ENCODE results near the gene ANKRD18A. TPM values are rescaled to one million over a fixed set of nuclear protein-coding genes. Genes with fewer than 3 reads are reported as not detected.

The ANKRD18A gene
- total RNA-seq (10 to 100 TPM in 2 of 5 experiments, 1 to 10 TPM in 3; 2.4 to 14.9 (median 8.5) TPM), polyA plus RNA-seq (under 1 TPM; 0.04 to 0.20 TPM), total RNA-seq (12.0 reads per million, percentile 39 among the genes with 10 or more reads in this experiment)

- H3K36me3 ChIP-seq (ENCODE audit: control insufficient read depth in 2 of 3, insufficient read depth in 3 of 3, low read length in 3 of 3): peaks cover 0 to 7% (median 0%) of the 10 kb centered on the region in 3 experiments
- ChIA-PET POLR2A (interaction anchor here (0.9 kb wide), 1 partner anchor 14 kb away, joined by 4 read pairs; no protein-coding TSS in a partner anchor), CTCF (interaction anchor here (1.2 kb wide), 1 partner anchor 22 kb away, joined by 7 read pairs; no protein-coding TSS in a partner anchor)
- ATAC-seq (peak; percentile 88), DNase-seq (peak; percentile 45 to 74 (median 66))
- H3K36me3 Mint-ChIP-seq: peaks cover 0 to 4% (median 4%) of the 10 kb centered on the region in 5 donors
- H3K27me3 ChIP-seq (ENCODE audit: control insufficient read depth in 2 of 2, insufficient read depth in 2 of 2, low read length in 2 of 2): no peaks in the 10 kb centered on the region
- peaks cover 0 to 53% (median 15%) of the 10 kb centered on the region in 5 donors for H3K27me3 Mint-ChIP-seq
- intact Hi-C loops (cut with micrococcal nuclease): loop anchor here (1.0 to 2.0 kb wide), 4 partner anchors 9 to 52 kb away; no protein-coding TSS in a partner anchor
- peak within 1 kb of the TSS; percentile 51 for H3K27ac ChIP-seq (ENCODE audit: low read depth, low read length)
- H3K4me1 ChIP-seq (ENCODE audit: control insufficient read depth in 2 of 2, insufficient read depth in 2 of 2, low read length in 2 of 2): peaks cover 0 to 5% of the 10 kb centered on the region in 2 donors
- H3K27ac Mint-ChIP-seq: peak within 1 kb of the TSS in 5 of 9 donors; percentile 53 to 93 (median 78)
- H3K4me1 Mint-ChIP-seq: peaks cover 7 to 15% (median 14%) of the 10 kb centered on the region in 7 donors
- H3K9me3 Mint-ChIP-seq: peaks cover 0 to 26% (median 4%) of the 10 kb centered on the region in 11 donors
- peak within 1 kb of the TSS; percentile 84 to 95 (median 89) for H3K4me3 Mint-ChIP-seq
- peak within 1 kb of the TSS; percentile 68 for H3K4me3 ChIP-seq (ENCODE audit: low read length)
- H3K9me3 ChIP-seq (ENCODE audit: control insufficient read depth in 2 of 3, low read length in 3 of 3): peaks cover 0 to 4% (median 0%) of the 10 kb centered on the region in 3 experiments
Measured at GRCh38 chr9:38620483-38621433, at the start of gene ANKRD18A. TSS of gene ANKRD18A (minus strand) at chr9:38620596. CDS start at chr9:38620285, 311 bp downstream.

DNA sequence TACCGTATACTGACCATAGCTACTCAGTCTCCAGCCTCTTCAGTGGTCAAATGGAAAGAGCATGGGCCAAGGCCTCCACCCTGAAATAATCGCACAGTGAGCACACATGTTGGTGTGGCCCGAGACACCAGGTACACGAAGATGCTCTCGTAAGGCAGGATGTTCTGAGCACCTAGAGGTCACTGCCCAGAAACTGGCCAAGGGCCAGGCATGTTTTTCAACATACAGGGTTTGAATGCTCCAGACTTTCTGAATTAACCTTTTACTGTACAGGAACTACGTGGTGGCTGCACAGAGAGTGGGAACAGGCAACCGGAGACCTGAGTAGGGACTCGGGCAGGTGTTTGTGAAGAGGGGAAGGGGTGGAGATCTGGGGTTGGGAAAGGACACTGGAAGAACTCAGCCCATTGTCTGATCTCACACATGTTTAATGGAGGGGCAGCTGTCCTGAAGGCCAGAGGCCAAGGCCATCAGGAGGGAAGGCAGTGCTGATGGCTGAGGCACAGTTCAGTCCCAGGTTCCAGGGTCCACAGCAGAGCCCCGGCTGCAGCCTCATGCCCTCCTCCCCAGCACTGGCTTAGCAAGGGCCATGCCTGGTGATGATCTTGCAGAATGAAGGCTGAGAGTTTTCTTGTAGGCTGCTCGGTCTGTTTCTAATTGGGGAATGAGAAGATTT is 48.5 kb upstream of the ANKRD18A start:
- H3K27me3 ChIP-seq (ENCODE audit: control insufficient read depth in 2 of 2, insufficient read depth in 2 of 2, low read length in 2 of 2): no peaks in the 10 kb centered on the region
- no peak overlapping the region for H3K4me3 ChIP-seq (ENCODE audit: low read length)
- no peak overlapping the region for H3K4me3 Mint-ChIP-seq
- ChIA-PET CTCF (no interaction called here), POLR2A (no interaction called here)
- no peaks in the 10 kb centered on the region for H3K9me3 ChIP-seq (ENCODE audit: control insufficient read depth in 2 of 3, low read length in 3 of 3)
- intact Hi-C loops (cut with micrococcal nuclease): no loop called here
- H3K4me1 Mint-ChIP-seq: peaks cover 0 to 6% (median 3%) of the 10 kb centered on the region in 7 donors
- no peak overlapping the region for H3K27ac ChIP-seq (ENCODE audit: low read depth, low read length)
- no peaks in the 10 kb centered on the region for H3K9me3 Mint-ChIP-seq
- peaks cover 0 to 4% of the 10 kb centered on the region in 2 donors for H3K4me1 ChIP-seq (ENCODE audit: control insufficient read depth in 2 of 2, insufficient read depth in 2 of 2, low read length in 2 of 2)
- H3K36me3 ChIP-seq (ENCODE audit: control insufficient read depth in 2 of 3, insufficient read depth in 3 of 3, low read length in 3 of 3): no peaks in the 10 kb centered on the region
- H3K27me3 Mint-ChIP-seq: peaks cover 0 to 5% (median 3%) of the 10 kb centered on the region in 5 donors
- no peaks in the 10 kb centered on the region for H3K36me3 Mint-ChIP-seq
- H3K27ac Mint-ChIP-seq: no peak overlapping the region
- DNase-seq: no peak
- no peak for ATAC-seq

DNA sequence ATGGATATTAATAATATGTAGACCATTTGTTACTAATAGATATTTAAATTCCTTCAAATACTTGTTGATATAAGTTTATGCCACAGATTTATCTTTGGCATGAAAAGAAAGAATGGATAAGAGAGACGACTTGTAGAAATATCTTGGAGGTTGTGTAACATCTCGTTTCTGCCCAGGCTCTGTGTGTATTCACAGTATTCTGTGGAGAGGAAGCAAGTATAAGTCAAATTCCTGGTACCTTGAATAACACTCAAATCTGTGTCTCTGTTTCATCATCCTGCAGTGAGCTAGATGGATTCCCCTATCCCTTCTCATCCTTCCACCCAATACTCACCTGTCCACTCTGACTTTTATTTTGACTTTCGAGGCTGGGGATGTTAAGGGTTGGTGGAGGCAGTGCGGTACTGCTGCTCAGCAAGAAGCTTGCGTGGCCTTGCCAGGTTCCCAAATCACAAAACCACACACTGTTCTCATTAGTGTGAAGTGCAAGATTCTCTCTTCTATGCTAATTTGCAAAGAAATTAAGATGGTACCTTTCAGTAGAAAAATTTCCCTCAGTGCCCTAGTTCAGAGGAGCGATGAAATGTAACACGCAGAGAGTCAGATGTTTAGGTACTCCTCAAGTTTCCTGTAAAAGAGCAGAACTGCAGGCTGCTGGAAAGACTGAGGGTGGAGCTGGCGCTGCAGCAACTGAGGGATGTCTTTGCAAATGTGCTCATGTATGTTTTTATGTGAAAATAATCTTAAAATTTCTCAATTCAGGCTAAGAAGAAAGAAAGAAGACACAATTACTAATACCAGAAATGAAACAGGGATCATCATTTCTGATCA is 42.6 kb upstream of the ANKRD18A start:
- CTCF ChIA-PET: no interaction called here
- no peaks in the 10 kb centered on the region for H3K9me3 Mint-ChIP-seq
- POLR2A ChIA-PET: no interaction called here
- no peaks in the 10 kb centered on the region for H3K36me3 Mint-ChIP-seq
- H3K4me3 Mint-ChIP-seq: no peak overlapping the region
- Histone ChIP-seq H3K4me1 (ENCODE audit: control insufficient read depth in 2 of 2, insufficient read depth in 2 of 2, low read length in 2 of 2) (no peaks in the 10 kb centered on the region), H3K9me3 (ENCODE audit: control insufficient read depth in 2 of 3, low read length in 3 of 3) (no peaks in the 10 kb centered on the region), H3K27me3 (ENCODE audit: control insufficient read depth in 2 of 2, insufficient read depth in 2 of 2, low read length in 2 of 2) (no peaks in the 10 kb centered on the region), H3K27ac (ENCODE audit: low read depth, low read length) (no peak overlapping the region), H3K36me3 (ENCODE audit: control insufficient read depth in 2 of 3, insufficient read depth in 3 of 3, low read length in 3 of 3) (no peaks in the 10 kb centered on the region), H3K4me3 (ENCODE audit: low read length) (no peak overlapping the region)
- ATAC-seq (no peak), DNase-seq (no peak)
- H3K27me3 Mint-ChIP-seq: peaks cover 11 to 22% (median 16%) of the 10 kb centered on the region in 5 donors
- intact Hi-C loops (cut with micrococcal nuclease): no loop called here
- H3K4me1 Mint-ChIP-seq: no peaks in the 10 kb centered on the region
- H3K27ac Mint-ChIP-seq: no peak overlapping the region

GRCh38 chr9:38659538-38659937 is 39.1 kb upstream of the ANKRD18A start:
- Mint-ChIP-seq H3K36me3 (no peaks in the 10 kb centered on the region), H3K27ac (no peak overlapping the region), H3K4me3 (no peak overlapping the region), H3K27me3 (peaks cover 8 to 36% (median 28%) of the 10 kb centered on the region in 5 donors), H3K9me3 (no peaks in the 10 kb centered on the region), H3K4me1 (no peaks in the 10 kb centered on the region)
- Histone ChIP-seq H3K4me3 (ENCODE audit: low read length) (no peak overlapping the region), H3K27ac (ENCODE audit: low read depth, low read length) (no peak overlapping the region), H3K27me3 (ENCODE audit: control insufficient read depth in 2 of 2, insufficient read depth in 2 of 2, low read length in 2 of 2) (peaks cover 0 to 2% of the 10 kb centered on the region in 2 donors), H3K9me3 (ENCODE audit: control insufficient read depth in 2 of 3, low read length in 3 of 3) (no peaks in the 10 kb centered on the region), H3K36me3 (ENCODE audit: control insufficient read depth in 2 of 3, insufficient read depth in 3 of 3, low read length in 3 of 3) (no peaks in the 10 kb centered on the region), H3K4me1 (ENCODE audit: control insufficient read depth in 2 of 2, insufficient read depth in 2 of 2, low read length in 2 of 2) (no peaks in the 10 kb centered on the region)
- no peak for DNase-seq
- CTCF ChIA-PET: no interaction called here
- no peak for ATAC-seq
- intact Hi-C loops (cut with micrococcal nuclease): no loop called here
- POLR2A ChIA-PET: no interaction called here

DNA sequence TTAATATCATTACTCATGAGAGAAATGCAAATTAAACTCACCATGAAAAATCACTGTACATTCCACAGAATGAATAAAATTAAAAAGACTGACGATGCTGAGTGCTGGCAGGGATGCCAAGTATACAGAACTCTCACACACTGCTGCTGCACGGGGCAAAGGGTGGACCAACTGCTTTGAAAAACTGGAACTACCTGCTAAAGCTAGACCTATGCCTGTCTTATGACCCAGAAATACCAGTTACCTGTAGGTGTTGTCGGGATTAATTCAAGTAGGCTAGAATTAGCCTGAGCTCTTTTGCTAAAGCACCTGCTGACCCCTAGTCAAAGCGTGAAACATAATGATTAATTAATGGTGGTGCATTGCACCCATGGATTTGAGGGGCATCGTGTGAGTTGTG is 36.5 kb upstream of the ANKRD18A start:
- Histone ChIP-seq H3K27me3 (ENCODE audit: control insufficient read depth in 2 of 2, insufficient read depth in 2 of 2, low read length in 2 of 2) (peaks cover 0 to 2% of the 10 kb centered on the region in 2 donors), H3K9me3 (ENCODE audit: control insufficient read depth in 2 of 3, low read length in 3 of 3) (no peaks in the 10 kb centered on the region), H3K4me1 (ENCODE audit: control insufficient read depth in 2 of 2, insufficient read depth in 2 of 2, low read length in 2 of 2) (no peaks in the 10 kb centered on the region), H3K36me3 (ENCODE audit: control insufficient read depth in 2 of 3, insufficient read depth in 3 of 3, low read length in 3 of 3) (no peaks in the 10 kb centered on the region), H3K4me3 (ENCODE audit: low read length) (no peak overlapping the region), H3K27ac (ENCODE audit: low read depth, low read length) (no peak overlapping the region)
- H3K4me1 Mint-ChIP-seq: no peaks in the 10 kb centered on the region
- H3K27me3 Mint-ChIP-seq: peaks cover 3 to 31% (median 20%) of the 10 kb centered on the region in 5 donors
- H3K36me3 Mint-ChIP-seq: no peaks in the 10 kb centered on the region
- intact Hi-C loops (cut with micrococcal nuclease): no loop called here
- no peaks in the 10 kb centered on the region for H3K9me3 Mint-ChIP-seq
- no peak overlapping the region for H3K4me3 Mint-ChIP-seq
- ChIA-PET CTCF (no interaction called here), POLR2A (no interaction called here)
- no peak overlapping the region for H3K27ac Mint-ChIP-seq
- no peak for DNase-seq
- no peak for ATAC-seq

GRCh38 chr9:38652486-38652885 is 32.1 kb upstream of the ANKRD18A start:
- no peak overlapping the region for H3K4me3 Mint-ChIP-seq
- no peaks in the 10 kb centered on the region for H3K9me3 Mint-ChIP-seq
- DNase-seq (no peak), ATAC-seq (no peak)
- no peaks in the 10 kb centered on the region for H3K4me1 Mint-ChIP-seq
- H3K36me3 ChIP-seq (ENCODE audit: control insufficient read depth in 2 of 3, insufficient read depth in 3 of 3, low read length in 3 of 3): no peaks in the 10 kb centered on the region
- no peaks in the 10 kb centered on the region for H3K9me3 ChIP-seq (ENCODE audit: control insufficient read depth in 2 of 3, low read length in 3 of 3)
- intact Hi-C loops (cut with micrococcal nuclease): no loop called here
- peaks cover 0 to 23% (median 16%) of the 10 kb centered on the region in 5 donors for H3K27me3 Mint-ChIP-seq
- H3K27ac Mint-ChIP-seq: no peak overlapping the region
- H3K27me3 ChIP-seq (ENCODE audit: control insufficient read depth in 2 of 2, insufficient read depth in 2 of 2, low read length in 2 of 2): no peaks in the 10 kb centered on the region
- no peak overlapping the region for H3K4me3 ChIP-seq (ENCODE audit: low read length)
- H3K27ac ChIP-seq (ENCODE audit: low read depth, low read length): no peak overlapping the region
- CTCF ChIA-PET: no interaction called here
- H3K36me3 Mint-ChIP-seq: no peaks in the 10 kb centered on the region
- no peaks in the 10 kb centered on the region for H3K4me1 ChIP-seq (ENCODE audit: control insufficient read depth in 2 of 2, insufficient read depth in 2 of 2, low read length in 2 of 2)
- POLR2A ChIA-PET: no interaction called here

Measured in naive thymus-derived CD4-positive, alpha-beta T cell (primary cell).